A673 (cell line): Measurements from ENCODE around the gene DMKN.

Experiments used
- EZH2 ChIP-seq: fragments of 200-600 bp; sonication (generic); IDR thresholded peaks from 2 replicates; pipeline ENCODE4 v1.6.1; 2017; ENCODE audit warnings: borderline replicate concordance, low read depth, mild to moderate bottlenecking, mixed read lengths, antibody characterized with exemption, low read length; ENCODE audit not compliant: poor library complexity, severe bottlenecking
- TF ChIP-seq, protein P1 (sequence below): fragments of 300-800, 200-600 bp; sonication (generic); conservative IDR thresholded peaks from 2 replicates; pipeline ENCODE4 v1.5.1; 2017; ENCODE audit warnings: low read depth, mild to moderate bottlenecking, antibody characterized with exemption, low read length, moderate library complexity, mixed read lengths

DNA sequence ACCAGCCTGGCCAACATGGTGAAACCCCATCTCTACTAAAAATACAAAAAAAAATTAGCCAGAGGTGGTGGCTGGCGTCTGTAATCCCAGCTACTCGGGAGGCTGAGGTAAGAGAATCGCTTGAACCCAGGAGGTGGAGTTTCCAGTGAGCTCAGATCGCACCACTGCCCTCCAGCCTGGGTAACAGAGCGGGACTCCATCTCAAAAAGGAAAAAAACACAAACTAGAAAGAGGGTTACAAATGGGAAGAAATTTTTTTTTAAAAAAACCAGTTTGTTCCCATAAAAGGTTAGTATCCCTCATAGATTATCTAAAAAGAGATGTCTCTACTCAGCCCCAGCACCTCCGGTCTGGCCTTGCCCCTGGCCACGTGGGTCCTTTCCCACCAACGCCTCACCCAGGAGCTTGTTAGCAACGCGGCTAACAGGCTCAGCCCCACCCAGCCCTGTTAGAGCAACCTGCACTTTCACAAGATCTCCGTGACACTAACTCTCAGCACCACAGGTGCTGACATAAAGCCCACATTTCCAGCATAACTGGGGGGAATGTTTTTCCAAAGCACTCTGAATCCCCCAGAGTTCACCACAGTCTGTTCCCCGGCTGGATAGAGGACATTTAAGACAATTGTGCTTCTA, 4.3 kb downstream of the DMKN start:
- TF ChIP-seq, protein P1, sequence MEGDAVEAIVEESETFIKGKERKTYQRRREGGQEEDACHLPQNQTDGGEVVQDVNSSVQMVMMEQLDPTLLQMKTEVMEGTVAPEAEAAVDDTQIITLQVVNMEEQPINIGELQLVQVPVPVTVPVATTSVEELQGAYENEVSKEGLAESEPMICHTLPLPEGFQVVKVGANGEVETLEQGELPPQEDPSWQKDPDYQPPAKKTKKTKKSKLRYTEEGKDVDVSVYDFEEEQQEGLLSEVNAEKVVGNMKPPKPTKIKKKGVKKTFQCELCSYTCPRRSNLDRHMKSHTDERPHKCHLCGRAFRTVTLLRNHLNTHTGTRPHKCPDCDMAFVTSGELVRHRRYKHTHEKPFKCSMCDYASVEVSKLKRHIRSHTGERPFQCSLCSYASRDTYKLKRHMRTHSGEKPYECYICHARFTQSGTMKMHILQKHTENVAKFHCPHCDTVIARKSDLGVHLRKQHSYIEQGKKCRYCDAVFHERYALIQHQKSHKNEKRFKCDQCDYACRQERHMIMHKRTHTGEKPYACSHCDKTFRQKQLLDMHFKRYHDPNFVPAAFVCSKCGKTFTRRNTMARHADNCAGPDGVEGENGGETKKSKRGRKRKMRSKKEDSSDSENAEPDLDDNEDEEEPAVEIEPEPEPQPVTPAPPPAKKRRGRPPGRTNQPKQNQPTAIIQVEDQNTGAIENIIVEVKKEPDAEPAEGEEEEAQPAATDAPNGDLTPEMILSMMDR: no peak
- no peak for TF ChIP-seq EZH2
